IMR-90 (cell line): Measurements from ENCODE around the gene PRELP. TPM values are rescaled to one million over a fixed set of nuclear protein-coding genes. Genes with fewer than 3 reads are reported as not detected.

Source experiments
- ATAC-seq: fragments of 200-7000 bp; cut with Tn5 transposase; 2 replicates; pipeline ENCODE4 v1.9.1; 2020; ENCODE audit warnings: low read depth, mild to moderate bottlenecking, moderate library complexity
- BruUV-seq: library from RNA; stranded (reverse); fragments of 400-500 nt; replicated peaks from 2 replicates; lab custom pipeline; 2021; lab: Mats Ljungman, UMichigan
- CTCF ChIA-PET: fragments of 300-600 bp; formaldehyde crosslinking; extraction: SDS; loops from one replicate; lab custom pipeline; 2021; ENCODE audit warnings: antibody characterized with exemption; lab: Yijun Ruan, JAX
- POLR2A ChIA-PET: fragments of 300-600 bp; sonication (Branson Sonifier 250); formaldehyde crosslinking; loops from one replicate; lab custom pipeline; 2022; ENCODE audit warnings: antibody characterized with exemption; ENCODE audit not compliant: unreplicated experiment; lab: Charles Lee
- DNase-seq: peaks from one replicate; pipeline ENCODE4 v3.0.0; 2013
- H2AFZ ChIP-seq: replicated peaks from 2 replicates; pipeline ENCODE3; 2013; ENCODE audit warnings: low read length, mild to moderate bottlenecking; ENCODE audit not compliant: poor library complexity
- H2AK5ac ChIP-seq: 2 replicates; pipeline ENCODE4 v1.6.1; 2013; ENCODE audit warnings: low read depth, low read length, inconsistent platforms
- H2AK9ac ChIP-seq: replicated peaks from 2 replicates; pipeline ENCODE3; 2013; ENCODE audit warnings: mild to moderate bottlenecking, low read depth, low read length, moderate library complexity; ENCODE audit not compliant: poor library complexity
- H2BK120ac ChIP-seq: 2 replicates; pipeline ENCODE4 v1.6.1; 2013; ENCODE audit warnings: low read depth, low read length, inconsistent platforms
- H2BK15ac ChIP-seq: 3 replicates; pipeline ENCODE4 v1.6.1; 2013; ENCODE audit warnings: low read depth, low read length, inconsistent platforms
- H2BK20ac ChIP-seq: 2 replicates; pipeline ENCODE4 v1.6.1; 2013; ENCODE audit warnings: low read depth, mild to moderate bottlenecking, inconsistent platforms, low read length, moderate library complexity
- H2BK5ac ChIP-seq: 2 replicates; pipeline ENCODE4 v1.6.1; 2013; ENCODE audit warnings: mild to moderate bottlenecking, low read depth, low read length, inconsistent platforms; ENCODE audit not compliant: poor library complexity, severe bottlenecking
- H3K14ac ChIP-seq: replicated peaks from 2 replicates; pipeline ENCODE4 v1.6.1; 2013; ENCODE audit warnings: low read depth, low read length, inconsistent platforms
- H3K18ac ChIP-seq: 2 replicates; pipeline ENCODE4 v1.6.1; 2013; ENCODE audit warnings: low read depth, low read length, control low read depth
- H3K23ac ChIP-seq: 2 replicates; pipeline ENCODE4 v1.6.1; 2013; ENCODE audit warnings: low read depth, low read length, inconsistent platforms
- H3K27ac ChIP-seq: 2 replicates; pipeline ENCODE4 v1.5.1; 2013; ENCODE audit warnings: mild to moderate bottlenecking, control low read depth, low read length; ENCODE audit not compliant: insufficient read depth
- H3K27me3 ChIP-seq: 2 replicates; pipeline ENCODE4 v1.6.1; 2013; ENCODE audit warnings: low read length; ENCODE audit not compliant: control insufficient read depth, insufficient read depth
- H3K36me3 ChIP-seq: 2 replicates; pipeline ENCODE4 v1.6.1; 2013; ENCODE audit warnings: low read length, mixed read lengths; ENCODE audit not compliant: control insufficient read depth, insufficient read depth
- H3K4ac ChIP-seq: 2 replicates; pipeline ENCODE4 v1.6.1; 2013; ENCODE audit warnings: low read depth, low read length, inconsistent platforms
- H3K4me1 ChIP-seq: 2 replicates; pipeline ENCODE4 v1.6.1; 2013; ENCODE audit warnings: low read length, mixed read lengths; ENCODE audit not compliant: control insufficient read depth, insufficient read depth
- H3K4me2 ChIP-seq: 2 replicates; pipeline ENCODE4 v1.6.1; 2013; ENCODE audit warnings: low read depth, mild to moderate bottlenecking, control low read depth, low read length, moderate library complexity
- H3K4me3 ChIP-seq: 2 replicates; pipeline ENCODE4 v1.5.1; 2013; ENCODE audit warnings: low read depth, mild to moderate bottlenecking, control low read depth, low read length, moderate library complexity; ENCODE audit not compliant: insufficient read depth
- H3K56ac ChIP-seq: 2 replicates; pipeline ENCODE4 v1.6.1; 2013; ENCODE audit warnings: low read length, inconsistent platforms; ENCODE audit not compliant: insufficient read depth; ENCODE audit errors: extremely low read depth
- H3K79me1 ChIP-seq, 2 experiments: 2 replicates each; pipeline ENCODE4 v1.6.1; 2013; ENCODE audit warnings: low read length in 2 of 2, inconsistent platforms in 1 of 2, low read depth in 1 of 2
- H3K9ac ChIP-seq: 2 replicates; pipeline ENCODE4 v1.6.1; 2013; ENCODE audit warnings: low read depth, low read length, control low read depth
- H3K9me1 ChIP-seq: 2 replicates; pipeline ENCODE4 v1.6.1; 2013; ENCODE audit warnings: low read length, inconsistent platforms; ENCODE audit not compliant: insufficient read depth
- H3K9me3 ChIP-seq: 2 replicates; pipeline ENCODE4 v1.6.1; 2013; ENCODE audit warnings: low read length; ENCODE audit not compliant: control insufficient read depth, insufficient read depth
- H4K20me1 ChIP-seq: 2 replicates; pipeline ENCODE4 v1.6.1; 2013; ENCODE audit warnings: low read length, inconsistent platforms; ENCODE audit not compliant: insufficient read depth
- H4K5ac ChIP-seq: 2 replicates; pipeline ENCODE4 v1.6.1; 2013; ENCODE audit warnings: mild to moderate bottlenecking, low read depth, low read length, control low read depth
- H4K8ac ChIP-seq, 2 experiments: 2 replicates each; pipeline ENCODE4 v1.6.1; 2013; ENCODE audit warnings: low read depth in 2 of 2, low read length in 2 of 2, control low read depth in 1 of 2, inconsistent platforms in 1 of 2
- H4K91ac ChIP-seq: 2 replicates; pipeline ENCODE4 v1.6.1; 2013; ENCODE audit warnings: low read depth, low read length, inconsistent platforms; ENCODE audit not compliant: insufficient read depth
- CTCF ChIP-seq: conservative IDR thresholded peaks from 2 replicates; pipeline ENCODE4 v1.5.1; 2012; ENCODE audit warnings: mild to moderate bottlenecking, low read depth, low read length, improper control_type of control experiment
- MAZ ChIP-seq: IDR thresholded peaks from 2 replicates; pipeline ENCODE4 v1.6.1; 2012; ENCODE audit warnings: low read depth, mild to moderate bottlenecking, low read length, improper control_type of control experiment, moderate library complexity, borderline replicate concordance
- POLR2A ChIP-seq: IDR thresholded peaks from 2 replicates; pipeline ENCODE4 v1.6.1; 2012; ENCODE audit warnings: mild to moderate bottlenecking, low read depth, low read length
- WGBS, 2 experiments: methylation state at CpG; one replicate each; pipeline versions ENCODE4 v1.1.5 to v1.1.7; 2013; ENCODE audit warnings: missing lambda C conversion rate in 2 of 2; ENCODE audit not compliant: insufficient read length in 1 of 2; ENCODE audit errors: extremely low coverage in 2 of 2; 5-methylcytosine and 5-hydroxymethylcytosine counted together
- dilution Hi-C: fragments of 300-500 bp; cut with HindIII; formaldehyde crosslinking; loops from one replicate; pipeline ENCODE4 v1.14.3; 2018; ENCODE audit warnings: low sequenced_read_pairs; ENCODE audit not compliant: unreplicated experiment
- in situ Hi-C: fragments of 300-500 bp; cut with MboI; formaldehyde crosslinking; loops from 3 replicates; pipeline ENCODE4 v1.14.3; 2019; ENCODE audit warnings: low sequenced_read_pairs, inconsistent platforms, mixed read lengths
- intact Hi-C: fragments of 100-400 bp; cut with micrococcal nuclease; formaldehyde crosslinking; loops from 2 replicates; pipeline ENCODE4 v1.10.0; 2022
- polyA plus RNA-seq, 3 experiments: library from polyadenylated mRNA; depleted of rRNA; stranded (reverse); fragments of >200 nt; gene quantifications; 2 replicates each; pipeline ENCODE4 v1.2.3, GENCODE V29; 2012; ENCODE audit warnings: low replicate concordance in 1 of 3
- total RNA-seq: library from RNA; depleted of rRNA; stranded (reverse); fragments of >200 nt; gene quantifications from 2 replicates; pipeline ENCODE4 v1.2.3, GENCODE V29; 2012
- TF ChIP-seq, protein P1 (sequence below): fragments of 150-350 bp; IDR thresholded peaks from 2 replicates; pipeline ENCODE4 v1.6.1; 2016; ENCODE audit warnings: low read depth, mild to moderate bottlenecking, low read length, moderate library complexity, borderline replicate concordance

Gene PRELP
- total and polyA plus RNA-seq, 2 of the 4 experiments (the other 2 are of a cell fraction), result 0.56 TPM; not detected in 1

DNA sequence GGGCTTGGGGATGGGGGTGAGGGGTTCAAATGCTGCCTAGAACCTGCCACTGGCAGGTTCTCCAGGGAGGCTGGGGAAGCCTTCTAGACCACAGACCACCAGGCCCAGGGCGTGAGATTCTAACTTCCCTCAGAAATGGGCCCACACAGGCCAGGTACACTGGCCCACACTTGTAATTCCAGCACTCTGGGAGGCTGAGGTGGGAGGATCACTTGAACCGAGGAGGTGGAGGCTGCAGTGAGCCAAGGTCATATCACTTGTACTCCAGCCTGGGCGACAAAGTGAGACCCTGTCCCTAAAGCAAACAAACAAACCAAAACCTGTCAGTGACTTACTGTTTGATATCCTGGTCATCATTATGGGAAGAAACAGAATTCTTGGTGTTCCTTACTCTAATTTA, 50.1 kb downstream of the PRELP start:
- no peak overlapping the region for H4K8ac ChIP-seq
- no peak overlapping the region for H3K56ac ChIP-seq
- H3K23ac ChIP-seq, result no peak overlapping the region
- H3K18ac ChIP-seq, result no peak overlapping the region
- H3K9me3 ChIP-seq, result no peaks in the 10 kb centered on the region
- intact Hi-C loops, result no loop called here
- H3K4me2 ChIP-seq, result no peak overlapping the region
- no peak overlapping the region for H2AK9ac ChIP-seq
- peaks cover 12% of the 10 kb centered on the region for H3K9me1 ChIP-seq
- H2AFZ ChIP-seq, result no peak overlapping the region
- in situ Hi-C loops, result no loop called here
- H4K20me1 ChIP-seq, result no peaks in the 10 kb centered on the region
- no peak overlapping the region for H3K9ac ChIP-seq
- ATAC-seq, result no peak
- no peak overlapping the region for H3K4ac ChIP-seq
- H4K5ac ChIP-seq, result no peak overlapping the region
- no peaks in the 10 kb centered on the region for H3K36me3 ChIP-seq
- no CpG with 5 or more reads among the region's 3 CpGs for WGBS, 2 experiments
- BruUV-seq, result no TSS peak
- H3K4me1 ChIP-seq, result peaks cover 4% of the 10 kb centered on the region; the same call in 1 of the 2 replicates
- no peak overlapping the region for H2BK15ac ChIP-seq
- POLR2A ChIA-PET, result no interaction called here
- H2BK120ac ChIP-seq, result no peak overlapping the region
- CTCF ChIA-PET, result no interaction called here
- no peaks in the 10 kb centered on the region for H3K79me1 ChIP-seq
- DNase-seq, result no peak
- H4K91ac ChIP-seq, result no peak overlapping the region
- no peak overlapping the region for H3K27ac ChIP-seq
- no peak overlapping the region for H3K4me3 ChIP-seq
- no peaks in the 10 kb centered on the region for H3K27me3 ChIP-seq
- no peak overlapping the region for H2BK20ac ChIP-seq
- no peak overlapping the region for H3K14ac ChIP-seq
- dilution Hi-C loops, result no loop called here
- no peak for TF ChIP-seq POLR2A
- no peak for TF ChIP-seq CTCF
- TF ChIP-seq, protein P1, sequence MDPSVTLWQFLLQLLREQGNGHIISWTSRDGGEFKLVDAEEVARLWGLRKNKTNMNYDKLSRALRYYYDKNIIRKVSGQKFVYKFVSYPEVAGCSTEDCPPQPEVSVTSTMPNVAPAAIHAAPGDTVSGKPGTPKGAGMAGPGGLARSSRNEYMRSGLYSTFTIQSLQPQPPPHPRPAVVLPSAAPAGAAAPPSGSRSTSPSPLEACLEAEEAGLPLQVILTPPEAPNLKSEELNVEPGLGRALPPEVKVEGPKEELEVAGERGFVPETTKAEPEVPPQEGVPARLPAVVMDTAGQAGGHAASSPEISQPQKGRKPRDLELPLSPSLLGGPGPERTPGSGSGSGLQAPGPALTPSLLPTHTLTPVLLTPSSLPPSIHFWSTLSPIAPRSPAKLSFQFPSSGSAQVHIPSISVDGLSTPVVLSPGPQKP, result no peak
- TF ChIP-seq MAZ, result no peak
- H2BK5ac ChIP-seq, result no peak overlapping the region
- H2AK5ac ChIP-seq, result no peak overlapping the region
